H1 (cell line): Measurements from ENCODE around the gene DTL.

ENCODE experiments used
- GABPA ChIP-seq: IDR thresholded peaks from 2 replicates; pipeline ENCODE4 v1.6.1; 2011; ENCODE audit warnings: mild to moderate bottlenecking, low read length, moderate library complexity, borderline replicate concordance; ENCODE audit not compliant: insufficient read depth
- JUN ChIP-seq: IDR thresholded peaks from 2 replicates; pipeline ENCODE4 v1.6.1; 2011; ENCODE audit warnings: low read depth, mild to moderate bottlenecking, improper control_type of control experiment, low read length
- POLR2AphosphoS5 ChIP-seq: IDR thresholded peaks from 2 replicates; pipeline ENCODE4 v1.6.1; 2011; ENCODE audit warnings: low read depth, low read length
- SP1 ChIP-seq: IDR thresholded peaks from 2 replicates; pipeline ENCODE4 v1.6.1; 2011; ENCODE audit warnings: low read depth, low read length
- SUZ12 ChIP-seq: fragments of 200-600 bp; sonication (generic); IDR thresholded peaks from 2 replicates; pipeline ENCODE4 v1.6.1; 2012; ENCODE audit warnings: mild to moderate bottlenecking, inconsistent platforms, low read length, moderate library complexity, mixed read lengths
- TAF1 ChIP-seq: IDR thresholded peaks from 2 replicates; pipeline ENCODE4 v1.6.1; 2011; ENCODE audit warnings: mild to moderate bottlenecking, low read depth, low read length
- TAF7 ChIP-seq: optimal IDR thresholded peaks from 2 replicates; pipeline ENCODE3; 2011; ENCODE audit warnings: low read depth, mild to moderate bottlenecking, inconsistent platforms, low read length, moderate library complexity, borderline replicate concordance

DNA sequence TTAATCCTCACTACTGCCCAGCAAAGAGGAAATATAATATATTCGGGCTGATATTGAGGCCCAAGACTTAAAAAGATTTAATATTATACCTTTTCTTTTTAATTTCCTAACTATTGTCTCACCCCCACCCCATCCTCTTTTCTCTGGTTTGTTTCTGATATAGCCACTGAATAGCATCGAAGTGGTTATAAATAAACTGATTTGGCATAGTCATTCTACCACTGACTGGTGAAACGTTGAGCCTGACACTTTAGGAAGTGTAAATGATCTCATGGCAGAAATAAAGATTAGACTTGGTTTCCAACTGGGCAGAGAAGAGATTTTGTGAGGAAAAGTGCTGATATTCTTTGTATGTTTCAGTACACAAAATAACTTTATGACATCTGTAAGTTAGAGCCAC is 39.3 kb downstream of the DTL start:
- TF ChIP-seq SP1 (no peak), POLR2AphosphoS5 (no peak), JUN (no peak), GABPA (no peak), TAF7 (no peak), SUZ12 (no peak), TAF1 (no peak)
